Progenitor cell of endocrine pancreas (in vitro differentiated cells): Measurements from ENCODE around the gene ABTB2. TPM values are rescaled to one million over a fixed set of nuclear protein-coding genes. Genes with fewer than 3 reads are reported as not detected.

ENCODE experiments used
- DNase-seq: peaks from one replicate; pipeline ENCODE4 v3.0.0; 2021; ENCODE audit warnings: low spot score; ENCODE audit not compliant: unreplicated experiment
- H3K27ac Mint-ChIP-seq: 2 replicates; pipeline ENCODE4 v1.8.0; 2021; ENCODE audit warnings: mild to moderate bottlenecking, moderate library complexity, mixed read lengths
- H3K27me3 Mint-ChIP-seq: 2 replicates; pipeline ENCODE4 v1.8.0; 2021; ENCODE audit warnings: mixed read lengths
- H3K36me3 Mint-ChIP-seq: 2 replicates; pipeline ENCODE4 v1.8.0; 2022; ENCODE audit warnings: mixed read lengths; ENCODE audit not compliant: insufficient read depth
- H3K4me1 Mint-ChIP-seq: 2 replicates; pipeline ENCODE4 v1.8.0; 2021; ENCODE audit warnings: low read depth, mixed read lengths
- H3K4me3 Mint-ChIP-seq: 2 replicates; pipeline ENCODE4 v1.8.0; 2021; ENCODE audit warnings: low read depth, mild to moderate bottlenecking, moderate library complexity, mixed read lengths
- H3K9me3 Mint-ChIP-seq: 2 replicates; pipeline ENCODE4 v1.8.0; 2021; ENCODE audit warnings: low read depth, mixed read lengths
- total RNA-seq: library from RNA; stranded (reverse); gene quantifications from 2 replicates; pipeline ENCODE4 v1.2.1, GENCODE V29; 2021
- TF ChIP-seq, protein P1 (sequence below): fragments of 200-600 bp; sonication (generic); IDR thresholded peaks from one replicate; pipeline ENCODE4 v1.5.0; 2021; ENCODE audit warnings: antibody characterized with exemption, mild to moderate bottlenecking; ENCODE audit not compliant: unreplicated experiment

Gene ABTB2
- total RNA-seq, 1 donor from 2014 or later, result 19.5 TPM

DNA sequence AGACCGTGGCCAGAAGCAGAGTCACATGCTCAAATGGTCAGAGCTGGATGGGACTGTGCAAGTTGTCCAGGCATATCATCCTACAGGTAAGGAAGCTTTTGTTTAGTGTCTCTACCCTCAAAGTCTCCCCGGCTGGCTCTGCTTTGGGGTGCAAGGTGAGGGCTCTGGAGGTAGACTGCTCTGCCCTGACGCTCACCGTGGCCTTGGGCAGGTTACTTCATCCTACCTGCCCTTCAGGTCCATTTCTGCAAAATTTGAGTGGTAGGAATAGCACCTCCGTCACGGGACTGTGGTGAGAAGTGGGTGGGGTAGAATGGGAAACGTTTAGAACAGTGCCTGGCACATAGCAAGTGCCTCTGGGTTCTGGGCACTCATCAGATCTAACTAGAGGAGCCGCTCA lies 210.2 kb downstream of the ABTB2 start:
- TF ChIP-seq, protein P1, sequence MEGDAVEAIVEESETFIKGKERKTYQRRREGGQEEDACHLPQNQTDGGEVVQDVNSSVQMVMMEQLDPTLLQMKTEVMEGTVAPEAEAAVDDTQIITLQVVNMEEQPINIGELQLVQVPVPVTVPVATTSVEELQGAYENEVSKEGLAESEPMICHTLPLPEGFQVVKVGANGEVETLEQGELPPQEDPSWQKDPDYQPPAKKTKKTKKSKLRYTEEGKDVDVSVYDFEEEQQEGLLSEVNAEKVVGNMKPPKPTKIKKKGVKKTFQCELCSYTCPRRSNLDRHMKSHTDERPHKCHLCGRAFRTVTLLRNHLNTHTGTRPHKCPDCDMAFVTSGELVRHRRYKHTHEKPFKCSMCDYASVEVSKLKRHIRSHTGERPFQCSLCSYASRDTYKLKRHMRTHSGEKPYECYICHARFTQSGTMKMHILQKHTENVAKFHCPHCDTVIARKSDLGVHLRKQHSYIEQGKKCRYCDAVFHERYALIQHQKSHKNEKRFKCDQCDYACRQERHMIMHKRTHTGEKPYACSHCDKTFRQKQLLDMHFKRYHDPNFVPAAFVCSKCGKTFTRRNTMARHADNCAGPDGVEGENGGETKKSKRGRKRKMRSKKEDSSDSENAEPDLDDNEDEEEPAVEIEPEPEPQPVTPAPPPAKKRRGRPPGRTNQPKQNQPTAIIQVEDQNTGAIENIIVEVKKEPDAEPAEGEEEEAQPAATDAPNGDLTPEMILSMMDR, result no peak
- Mint-ChIP-seq H3K4me1 (peaks cover 4% of the 10 kb centered on the region), H3K36me3 (peaks cover 24% of the 10 kb centered on the region), H3K27ac (no peak overlapping the region), H3K9me3 (no peaks in the 10 kb centered on the region), H3K4me3 (no peak overlapping the region), H3K27me3 (no peaks in the 10 kb centered on the region)
- DNase-seq, result no peak

DNA sequence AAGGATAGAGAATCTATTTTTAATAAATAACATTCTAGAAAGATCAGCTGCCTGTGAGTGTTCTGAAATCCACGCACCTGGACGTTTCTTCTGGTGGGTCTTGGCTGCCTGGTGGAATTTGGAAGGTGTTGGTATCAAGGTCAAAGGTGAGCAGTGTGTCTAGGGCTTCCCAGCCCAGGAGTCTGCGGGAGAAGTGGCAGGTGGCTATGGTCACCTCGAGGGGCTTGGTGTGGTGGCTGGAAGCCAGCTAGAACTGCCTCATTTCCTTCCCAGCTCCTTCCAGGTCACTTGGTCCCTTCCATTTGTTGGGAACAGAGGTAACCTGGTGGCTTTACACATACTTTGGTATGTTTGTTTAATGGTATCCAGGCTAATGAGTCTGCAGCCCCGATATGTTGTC lies 210.9 kb downstream of the ABTB2 start:
- Mint-ChIP-seq H3K4me1 (peaks cover 4% of the 10 kb centered on the region), H3K27ac (no peak overlapping the region), H3K36me3 (peaks cover 26% of the 10 kb centered on the region), H3K27me3 (no peaks in the 10 kb centered on the region), H3K4me3 (no peak overlapping the region), H3K9me3 (no peaks in the 10 kb centered on the region)
- DNase-seq, result no peak
- TF ChIP-seq, protein P1, result no peak

DNA sequence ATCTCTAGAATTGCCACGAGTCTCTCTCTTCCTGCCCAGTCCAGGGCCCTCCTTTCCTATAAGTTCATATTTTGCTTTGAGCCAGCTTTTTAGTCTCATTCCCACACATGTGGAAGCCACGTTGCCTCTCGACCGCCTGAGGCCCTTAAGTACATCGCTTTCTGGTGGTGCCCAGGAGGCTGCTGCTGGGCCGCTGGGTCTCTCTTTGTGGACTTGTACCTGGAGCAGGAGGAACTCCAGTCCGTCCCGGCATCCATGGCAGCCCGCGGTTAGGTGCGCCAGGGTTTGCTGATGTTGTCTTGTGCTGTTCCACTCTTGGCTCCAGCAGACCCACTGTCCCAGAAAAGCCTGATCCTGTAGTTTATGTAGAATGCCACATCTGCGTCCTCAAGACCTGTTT lies 211.4 kb downstream of the ABTB2 start:
- Mint-ChIP-seq H3K4me1 (peaks cover 4% of the 10 kb centered on the region), H3K27ac (no peak overlapping the region), H3K4me3 (no peak overlapping the region), H3K27me3 (no peaks in the 10 kb centered on the region), H3K36me3 (peaks cover 28% of the 10 kb centered on the region), H3K9me3 (no peaks in the 10 kb centered on the region)
- DNase-seq, result no peak
- TF ChIP-seq, protein P1, result no peak

DNA sequence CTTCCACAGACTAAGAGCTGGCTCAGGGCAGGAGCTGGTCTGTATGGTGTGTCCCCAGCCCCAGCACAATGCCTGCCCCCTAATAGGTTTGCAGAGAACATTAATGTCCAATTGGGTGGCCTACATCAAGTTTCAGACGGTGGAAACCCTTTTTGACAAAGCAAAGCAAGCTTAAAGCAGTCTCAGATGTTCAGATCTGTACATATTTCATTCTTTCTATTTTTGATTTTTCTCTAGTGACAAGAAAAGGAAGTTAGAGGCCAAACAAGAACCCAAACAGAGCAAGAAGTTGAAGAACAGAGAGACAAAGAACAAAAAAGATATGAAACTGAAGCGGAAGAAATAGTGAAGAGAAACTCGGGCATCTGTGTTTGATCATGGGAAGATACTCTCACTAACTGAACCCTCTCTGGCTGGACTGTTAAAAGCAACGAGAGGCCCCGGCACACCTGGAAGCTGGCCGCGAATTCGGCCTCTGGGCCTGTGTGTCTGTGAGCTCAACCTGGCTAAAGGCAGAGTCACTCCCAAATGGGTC lies 211.9 kb downstream of the ABTB2 start:
- TF ChIP-seq, protein P1, result no peak
- H3K9me3 Mint-ChIP-seq, result no peaks in the 10 kb centered on the region
- peaks cover 4% of the 10 kb centered on the region for H3K4me1 Mint-ChIP-seq
- no peak for DNase-seq
- H3K27me3 Mint-ChIP-seq, result no peaks in the 10 kb centered on the region
- H3K36me3 Mint-ChIP-seq, result peaks cover 28% of the 10 kb centered on the region
- no peak overlapping the region for H3K27ac Mint-ChIP-seq
- H3K4me3 Mint-ChIP-seq, result no peak overlapping the region

DNA sequence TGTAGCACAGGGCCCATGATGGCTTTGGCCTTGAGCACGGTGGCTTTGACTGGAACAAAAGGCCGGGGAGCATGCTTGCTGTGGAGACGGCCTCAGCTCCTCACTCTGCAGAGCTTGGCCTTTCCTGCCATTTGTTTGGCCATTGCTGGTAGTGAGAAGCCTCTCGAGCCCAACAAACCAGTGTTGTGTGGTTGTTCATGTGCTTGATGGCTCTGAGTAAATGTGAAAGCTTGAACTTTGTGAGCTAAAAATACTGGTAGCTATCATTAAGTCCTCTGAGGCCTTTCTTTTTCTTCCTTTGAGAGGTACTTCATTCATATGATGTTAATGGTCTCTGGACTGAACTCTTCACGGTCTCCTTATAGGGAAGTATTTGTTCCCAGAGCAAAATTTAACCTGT lies 212.7 kb downstream of the ABTB2 start:
- Mint-ChIP-seq H3K4me3 (no peak overlapping the region), H3K27me3 (no peaks in the 10 kb centered on the region), H3K36me3 (peaks cover 28% of the 10 kb centered on the region), H3K4me1 (peaks cover 4% of the 10 kb centered on the region), H3K9me3 (no peaks in the 10 kb centered on the region), H3K27ac (no peak overlapping the region)
- TF ChIP-seq, protein P1, result no peak
- DNase-seq, result no peak
